Nephron progenitor cell (in vitro differentiated cells): ENCODE data around the gene CEP85.

Source experiments
- DNase-seq: peaks from one replicate; pipeline ENCODE4 v3.0.0; 2021
- H3K27ac Mint-ChIP-seq: 2 replicates; pipeline ENCODE4 v1.8.0; 2021; ENCODE audit warnings: mild to moderate bottlenecking, moderate library complexity, mixed read lengths
- H3K27me3 Mint-ChIP-seq: 2 replicates; pipeline ENCODE4 v1.8.0; 2021; ENCODE audit warnings: mild to moderate bottlenecking, low read depth, mixed read lengths; ENCODE audit not compliant: poor library complexity
- H3K36me3 Mint-ChIP-seq: 2 replicates; pipeline ENCODE4 v1.8.0; 2021; ENCODE audit warnings: low read depth, mixed read lengths
- H3K4me1 Mint-ChIP-seq: 2 replicates; pipeline ENCODE4 v1.8.0; 2021; ENCODE audit warnings: mixed read lengths
- H3K4me3 Mint-ChIP-seq: 2 replicates; pipeline ENCODE4 v1.8.0; 2021; ENCODE audit warnings: mild to moderate bottlenecking, moderate library complexity, mixed read lengths
- H3K9me3 Mint-ChIP-seq: 2 replicates; pipeline ENCODE4 v1.8.0; 2021; ENCODE audit warnings: mild to moderate bottlenecking, moderate library complexity, mixed read lengths
- CTCF ChIP-seq: fragments of 200-600 bp; sonication (generic); IDR thresholded peaks from 2 replicates; pipeline ENCODE4 v1.5.0; 2021; ENCODE audit warnings: antibody characterized with exemption

CEP85 gene

DNA sequence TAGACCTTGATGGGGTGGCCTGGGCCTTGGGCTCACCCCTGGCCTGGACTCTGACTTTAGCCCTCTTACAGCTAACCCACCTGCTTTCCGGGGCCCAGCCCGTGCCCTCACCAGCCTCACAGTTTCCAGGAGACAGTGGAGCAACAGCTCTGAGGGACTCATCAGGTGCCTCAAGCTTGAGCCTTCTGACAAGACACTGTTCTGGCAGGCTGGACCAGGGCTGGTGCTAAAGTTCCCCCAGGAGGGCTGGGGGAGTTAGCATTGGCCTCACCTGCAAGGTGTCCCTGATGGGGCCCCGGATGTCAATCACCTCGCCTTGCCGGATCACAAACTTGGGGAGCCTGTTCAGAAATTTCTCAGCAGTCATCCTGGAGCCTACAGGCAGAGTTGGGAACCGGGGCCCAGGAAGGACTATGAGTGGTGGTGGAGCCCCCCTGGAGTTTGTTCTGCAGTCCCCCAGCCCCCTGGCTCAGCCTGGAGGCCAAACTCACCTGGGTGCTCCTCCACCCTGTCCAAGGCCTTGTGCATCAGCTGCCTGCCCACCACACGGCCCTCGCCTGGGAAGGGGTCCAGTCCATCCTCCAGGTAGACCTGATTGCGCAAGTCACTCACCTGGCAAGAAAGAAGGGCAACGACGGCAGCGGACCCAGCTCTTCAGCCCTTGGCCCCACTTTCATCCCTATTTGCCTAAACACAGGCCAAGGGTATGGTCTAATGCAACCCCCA, 50.0 kb downstream of the CEP85 start:
- Mint-ChIP-seq H3K27me3 (no peaks in the 10 kb centered on the region), H3K4me1 (peaks cover 76% of the 10 kb centered on the region), H3K36me3 (no peaks in the 10 kb centered on the region), H3K27ac (no peak overlapping the region), H3K4me3 (no peak overlapping the region), H3K9me3 (no peaks in the 10 kb centered on the region)
- TF ChIP-seq CTCF, result no peak
- DNase-seq, result no peak

DNA sequence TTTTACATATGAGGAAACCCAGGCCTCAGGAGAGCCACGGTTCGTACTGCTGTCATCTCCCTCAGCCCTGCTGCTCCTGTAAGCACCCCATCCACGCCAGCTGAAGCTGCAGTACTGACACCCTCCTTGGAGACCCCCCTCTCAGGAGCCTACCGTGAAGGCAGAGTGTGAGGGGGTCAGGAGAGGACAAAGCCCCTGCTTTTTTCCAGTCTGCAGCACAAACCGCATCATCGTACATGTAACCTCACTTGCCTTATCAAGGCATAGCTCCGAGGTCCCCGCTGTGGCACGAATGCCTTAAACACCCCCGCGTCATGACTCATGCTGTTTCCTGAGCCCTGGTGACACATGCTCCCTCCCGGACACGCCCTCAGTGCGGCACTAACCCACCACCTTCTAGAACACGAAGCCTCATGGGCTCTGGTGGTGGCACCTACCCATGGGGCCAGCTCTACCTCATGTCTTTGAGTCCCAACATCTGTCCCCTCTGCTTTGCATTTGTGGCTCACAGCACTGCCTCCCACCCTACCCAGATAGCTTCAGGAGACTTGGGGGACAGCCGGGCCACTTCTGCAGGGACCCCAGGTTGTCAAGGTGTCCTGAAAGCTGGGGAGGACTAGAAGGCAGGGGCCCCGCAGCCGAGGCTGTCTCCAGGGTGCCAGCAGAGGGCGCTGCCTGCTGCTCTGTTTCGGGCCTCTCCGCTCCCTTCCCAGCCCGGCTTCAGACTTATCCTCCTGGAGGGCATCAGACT, 50.8 kb downstream of the CEP85 start:
- peak overlapping the region; percentile 47 for H3K27ac Mint-ChIP-seq

DNA sequence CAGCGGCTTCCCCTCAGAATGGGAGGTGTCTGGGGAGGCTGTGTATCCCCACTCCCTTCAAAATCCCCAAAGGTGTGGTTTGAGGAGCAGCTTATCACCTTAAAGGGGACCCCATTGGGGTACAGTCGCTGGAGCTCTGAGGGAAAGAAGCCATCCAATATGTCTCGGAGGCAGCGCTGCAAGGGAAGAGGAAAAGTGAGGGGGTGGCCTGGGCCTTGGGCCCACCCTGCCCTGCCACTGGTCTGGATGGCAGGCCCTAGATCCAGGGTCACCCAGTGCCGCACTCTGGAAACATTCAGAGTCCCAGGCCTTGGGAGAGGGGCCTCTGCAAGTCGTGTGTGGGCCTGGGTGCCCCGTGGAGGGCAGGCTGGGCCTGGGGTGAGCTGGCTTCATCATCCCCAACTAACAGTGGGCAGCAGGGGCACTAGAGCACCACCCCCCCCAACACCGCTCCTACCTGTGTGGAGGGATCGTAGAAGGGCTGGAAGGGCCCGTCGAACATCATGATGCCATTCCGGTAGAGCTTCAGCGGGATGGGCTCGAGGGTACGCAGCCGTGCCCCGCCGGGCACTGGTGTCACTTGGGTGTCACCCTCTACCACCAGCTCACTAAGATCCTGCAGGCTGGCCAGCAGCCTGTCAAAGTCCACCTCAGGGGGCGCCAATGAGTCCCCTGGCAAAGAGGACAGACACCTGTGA, 51.5 kb downstream of the CEP85 start:
- TF ChIP-seq CTCF, result peak; percentile 49
- Mint-ChIP-seq H3K27ac (no peak overlapping the region), H3K27me3 (no peaks in the 10 kb centered on the region), H3K4me1 (peaks cover 81% of the 10 kb centered on the region), H3K36me3 (no peaks in the 10 kb centered on the region), H3K4me3 (no peak overlapping the region), H3K9me3 (no peaks in the 10 kb centered on the region)
- DNase-seq, result peak; percentile 64

More for the DNA sequence above, 50.8 kb downstream of the CEP85 start:
- Mint-ChIP-seq H3K36me3 (no peaks in the 10 kb centered on the region), H3K4me1 (peaks cover 77% of the 10 kb centered on the region), H3K4me3 (no peak overlapping the region), H3K9me3 (no peaks in the 10 kb centered on the region), H3K27me3 (no peaks in the 10 kb centered on the region)
- TF ChIP-seq CTCF, result peak; percentile 84
- peak; percentile 79 for DNase-seq

DNA sequence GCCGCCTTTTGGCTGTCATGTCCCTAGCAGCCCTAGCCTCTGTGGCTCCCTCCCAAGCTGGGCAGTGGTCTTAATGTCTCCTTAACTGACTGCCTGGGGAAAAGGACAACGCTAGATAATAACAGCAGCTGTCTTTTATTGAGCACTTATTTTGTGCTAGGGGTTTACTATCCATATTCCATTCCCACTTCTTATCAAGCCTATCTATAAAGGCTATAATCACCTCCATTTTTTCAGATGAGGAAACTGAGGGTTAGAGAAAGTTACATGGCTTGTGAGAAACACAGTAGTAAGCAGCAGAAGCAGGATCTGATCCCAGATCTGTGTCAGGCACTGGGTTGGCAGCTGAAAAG, 52.0 kb downstream of the CEP85 start:
- H3K9me3 Mint-ChIP-seq, result no peaks in the 10 kb centered on the region

DNA sequence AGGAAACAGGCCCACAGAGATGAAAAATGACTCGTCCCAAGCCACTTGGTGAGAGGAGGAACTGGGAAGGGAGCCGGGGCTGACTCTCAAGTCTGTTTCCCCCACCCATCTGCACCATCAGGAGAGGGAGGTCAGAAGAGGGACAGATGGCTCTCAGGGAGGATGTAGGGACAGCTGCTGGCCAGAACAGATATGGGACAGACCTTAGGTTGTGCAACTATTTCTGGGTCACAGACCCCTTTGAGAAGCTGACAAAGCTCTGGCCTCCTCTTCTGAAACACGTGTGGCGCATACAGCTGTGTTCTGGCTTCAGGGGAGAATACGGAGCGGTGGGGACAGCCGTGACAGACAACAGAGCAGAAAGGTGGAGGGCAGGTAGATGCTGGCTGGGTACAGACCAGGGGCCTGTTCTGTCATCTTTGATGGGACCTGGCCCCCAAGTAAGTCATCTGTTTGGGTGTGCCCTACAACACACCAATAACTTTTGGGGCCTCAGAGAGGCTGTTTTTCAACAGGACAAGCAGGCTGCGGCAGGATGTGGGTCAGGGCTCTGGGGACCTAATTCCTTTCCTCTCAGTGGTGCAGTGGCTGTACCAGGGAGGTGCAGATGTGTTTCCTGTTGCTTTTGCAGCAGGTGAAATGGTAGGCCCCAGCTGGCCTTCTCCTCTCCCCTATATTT, 53.2 kb downstream of the CEP85 start:
- no peak for TF ChIP-seq CTCF
- Mint-ChIP-seq H3K36me3 (no peaks in the 10 kb centered on the region), H3K27me3 (no peaks in the 10 kb centered on the region), H3K9me3 (no peaks in the 10 kb centered on the region), H3K27ac (peak overlapping the region; percentile 51), H3K4me1 (peaks cover 81% of the 10 kb centered on the region), H3K4me3 (no peak overlapping the region)
- DNase-seq, result no peak

More for the DNA sequence above, 52.0 kb downstream of the CEP85 start:
- Mint-ChIP-seq H3K27me3 (no peaks in the 10 kb centered on the region), H3K36me3 (no peaks in the 10 kb centered on the region), H3K4me3 (no peak overlapping the region), H3K27ac (no peak overlapping the region), H3K4me1 (peaks cover 81% of the 10 kb centered on the region)
- DNase-seq, result no peak
- no peak for TF ChIP-seq CTCF
